ENCODE measurements around the gene TMEM74B. TPM values are rescaled to one million over a fixed set of nuclear protein-coding genes. Genes with fewer than 3 reads are reported as not detected.
"Not testable (repeated sequence)": the region's sequence is repeated elsewhere in the genome, so short reads cannot be mapped to it uniquely, and the experiment has no call there.

The TMEM74B gene
- total RNA-seq, 4 donors from 2014 or later, result 4.1 to 11.6 (median 7.3) TPM

- no peak for TF ChIP-seq CTCF (IDR thresholded peaks at IDR 0.05)
- TF ChIP-seq POLR2A (IDR thresholded peaks at IDR 0.05), result no peak
- DNase-seq (ENCODE audit: low spot score in 2 of 2), result no peak
- H3K4me3 ChIP-seq (ENCODE audit: low read depth, poor library complexity, severe bottlenecking), result no peak overlapping the region
- 96 to 100% methylated on average over 3 of the region's 3 CpGs for WGBS, 2 donors
- intact Hi-C loops (cut with DNase I; ENCODE audit: low total_unique reads), result no loop called here
Measured at GRCh38 chr20:1155342-1155741, 29.4 kb downstream of the TMEM74B start.

- TF ChIP-seq CTCF (IDR thresholded peaks at IDR 0.05) (no peak), POLR2A (IDR thresholded peaks at IDR 0.05) (no peak)
- intact Hi-C loops (cut with DNase I; ENCODE audit: low total_unique reads), result no loop called here
- H3K4me3 ChIP-seq (ENCODE audit: low read depth, poor library complexity, severe bottlenecking), result no peak overlapping the region
- DNase-seq (ENCODE audit: low spot score in 2 of 2), result no peak
- WGBS, 2 donors, result 93 to 100% methylated on average over 1 of the region's 1 CpG
Measured at GRCh38 chr20:1154691-1155090, 30.1 kb downstream of the TMEM74B start.

GRCh38 chr20:1154226-1154625 lies 30.6 kb downstream of the TMEM74B start:
- no peak overlapping the region for H3K4me3 ChIP-seq (ENCODE audit: low read depth, poor library complexity, severe bottlenecking)
- DNase-seq (ENCODE audit: low spot score in 2 of 2), result no peak
- intact Hi-C loops (cut with DNase I; ENCODE audit: low total_unique reads), result no loop called here
- TF ChIP-seq POLR2A (IDR thresholded peaks at IDR 0.05) (no peak), CTCF (IDR thresholded peaks at IDR 0.05) (no peak)

GRCh38 chr20:1150968-1151367 lies 33.8 kb downstream of the TMEM74B start:
- WGBS, 2 donors, result 97 to 98% methylated on average over 1 of the region's 1 CpG
- H3K4me3 ChIP-seq (ENCODE audit: low read depth, poor library complexity, severe bottlenecking), result no peak overlapping the region
- TF ChIP-seq POLR2A (IDR thresholded peaks at IDR 0.05) (no peak), CTCF (IDR thresholded peaks at IDR 0.05) (no peak)
- DNase-seq (ENCODE audit: low spot score in 2 of 2), result no peak
- intact Hi-C loops (cut with DNase I; ENCODE audit: low total_unique reads), result no loop called here

GRCh38 chr20:1150218-1150617 lies 34.6 kb downstream of the TMEM74B start:
- no peak for TF ChIP-seq POLR2A (IDR thresholded peaks at IDR 0.05)
- no peak for TF ChIP-seq CTCF (IDR thresholded peaks at IDR 0.05)
- intact Hi-C loops (cut with DNase I; ENCODE audit: low total_unique reads), result no loop called here
- 69 to 70% methylated on average over 4 of the region's 4 CpGs for WGBS, 2 donors
- H3K4me3 ChIP-seq (ENCODE audit: low read depth, poor library complexity, severe bottlenecking), result no peak overlapping the region
- DNase-seq (ENCODE audit: low spot score in 2 of 2), result no peak

GRCh38 chr20:1149812-1150211 lies 35.0 kb downstream of the TMEM74B start:
- DNase-seq (ENCODE audit: low spot score in 2 of 2); intact Hi-C loops (cut with DNase I; ENCODE audit: low total_unique reads); H3K4me3 ChIP-seq (ENCODE audit: low read depth, poor library complexity, severe bottlenecking): not testable (repeated sequence)
- WGBS, 2 donors, result 73 to 84% methylated on average over 2 of the region's 2 CpGs

Data from lower leg skin (tissue), 4 donors.